Muscle layer of colon (tissue), 2 donors: ENCODE results near the gene TNFSF11.

Source experiments
- H3K27ac ChIP-seq: one replicate; pipeline ENCODE4 v1.7.0; 2013; ENCODE audit warnings: low read depth, mild to moderate bottlenecking, low read length, moderate library complexity
- H3K27me3 ChIP-seq, 2 donors: one replicate each; pipeline ENCODE4 v1.7.0; 2013; ENCODE audit warnings: low read length in 2 of 2, mild to moderate bottlenecking in 2 of 2; ENCODE audit not compliant: insufficient read depth in 2 of 2, control insufficient read depth in 1 of 2
- H3K36me3 ChIP-seq: one replicate; pipeline ENCODE4 v1.7.0; 2013; ENCODE audit warnings: mild to moderate bottlenecking, low read length; ENCODE audit not compliant: insufficient read depth
- H3K4me1 ChIP-seq: one replicate; pipeline ENCODE4 v1.7.0; 2013; ENCODE audit warnings: mild to moderate bottlenecking, low read length; ENCODE audit not compliant: insufficient read depth
- H3K4me3 ChIP-seq, 2 donors: one replicate each; pipeline ENCODE4 v1.7.0; 2013; ENCODE audit warnings: low read length in 2 of 2, low read depth in 1 of 2, mild to moderate bottlenecking in 1 of 2, moderate library complexity in 1 of 2
- H3K9ac ChIP-seq: one replicate; pipeline ENCODE4 v1.7.0; 2013; ENCODE audit warnings: low read length
- H3K9me3 ChIP-seq: one replicate; pipeline ENCODE4 v1.7.0; 2013; ENCODE audit warnings: mild to moderate bottlenecking, low read length
- donor health status: abdominal sarcoma.
- donor health status: Adenocarcinoma of cecum.

The TNFSF11 gene

GRCh38 chr13:42614436-42615035, 40.6 kb downstream of the TNFSF11 start:
- Histone ChIP-seq H3K27me3 (no peaks in the 10 kb centered on the region), H3K36me3 (no peaks in the 10 kb centered on the region), H3K27ac (no peak overlapping the region), H3K4me3 (no peak overlapping the region), H3K9ac (no peak overlapping the region), H3K4me1 (no peaks in the 10 kb centered on the region), H3K9me3 (no peaks in the 10 kb centered on the region)

GRCh38 chr13:42615691-42616090, 41.7 kb downstream of the TNFSF11 start:
- H3K4me3 ChIP-seq: no peak overlapping the region
- H3K9me3 ChIP-seq: no peaks in the 10 kb centered on the region
- H3K27ac ChIP-seq: no peak overlapping the region
- no peaks in the 10 kb centered on the region for H3K4me1 ChIP-seq
- H3K9ac ChIP-seq: no peak overlapping the region
- H3K36me3 ChIP-seq: no peaks in the 10 kb centered on the region
- no peaks in the 10 kb centered on the region for H3K27me3 ChIP-seq

- Histone ChIP-seq H3K4me3 (no peak overlapping the region), H3K27ac (no peak overlapping the region), H3K9me3 (no peaks in the 10 kb centered on the region), H3K9ac (no peak overlapping the region), H3K4me1 (no peaks in the 10 kb centered on the region), H3K27me3 (no peaks in the 10 kb centered on the region), H3K36me3 (no peaks in the 10 kb centered on the region)
Observed at GRCh38 chr13:42617221-42617620, 43.3 kb downstream of the TNFSF11 start.

GRCh38 chr13:42623916-42624315, 50.0 kb downstream of the TNFSF11 start:
- H3K4me1 ChIP-seq: no peaks in the 10 kb centered on the region

GRCh38 chr13:42625611-42626010, 51.7 kb downstream of the TNFSF11 start:
- Histone ChIP-seq H3K9me3 (no peaks in the 10 kb centered on the region), H3K4me3 (no peak overlapping the region), H3K9ac (no peak overlapping the region), H3K27me3 (no peaks in the 10 kb centered on the region), H3K36me3 (no peaks in the 10 kb centered on the region), H3K27ac (no peak overlapping the region), H3K4me1 (no peaks in the 10 kb centered on the region)

More at GRCh38 chr13:42623916-42624315, 50.0 kb downstream of the TNFSF11 start:
- Histone ChIP-seq H3K27me3 (no peaks in the 10 kb centered on the region), H3K36me3 (no peaks in the 10 kb centered on the region), H3K9ac (no peak overlapping the region), H3K4me3 (no peak overlapping the region), H3K27ac (no peak overlapping the region), H3K9me3 (no peaks in the 10 kb centered on the region)

GRCh38 chr13:42626176-42626860, 52.4 kb downstream of the TNFSF11 start:
- Histone ChIP-seq H3K4me1 (no peaks in the 10 kb centered on the region), H3K9me3 (no peaks in the 10 kb centered on the region), H3K27ac (no peak overlapping the region), H3K27me3 (no peaks in the 10 kb centered on the region), H3K36me3 (no peaks in the 10 kb centered on the region), H3K9ac (no peak overlapping the region), H3K4me3 (no peak overlapping the region)

DNA sequence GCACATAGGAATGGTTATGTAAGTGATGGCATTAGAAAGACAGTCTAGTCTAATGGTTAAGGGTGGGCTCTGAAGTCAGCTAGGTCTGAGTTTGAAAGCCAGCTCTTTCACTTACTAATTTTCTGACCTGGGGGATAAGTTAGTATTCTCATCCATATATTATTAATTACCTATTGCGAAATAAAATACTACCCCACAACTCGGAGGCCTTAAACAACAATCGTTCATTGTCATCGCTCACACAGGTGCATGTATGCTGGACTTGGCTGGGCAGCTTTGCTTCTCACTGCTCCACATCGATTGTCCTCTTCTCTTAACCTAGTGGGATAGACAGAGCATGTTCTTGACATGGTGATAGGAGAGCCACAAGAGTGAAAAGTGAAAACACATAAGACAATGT, 54.7 kb downstream of the TNFSF11 start:
- no peak overlapping the region for H3K4me3 ChIP-seq
- no peak overlapping the region for H3K9ac ChIP-seq
- no peak overlapping the region for H3K27ac ChIP-seq

DNA sequence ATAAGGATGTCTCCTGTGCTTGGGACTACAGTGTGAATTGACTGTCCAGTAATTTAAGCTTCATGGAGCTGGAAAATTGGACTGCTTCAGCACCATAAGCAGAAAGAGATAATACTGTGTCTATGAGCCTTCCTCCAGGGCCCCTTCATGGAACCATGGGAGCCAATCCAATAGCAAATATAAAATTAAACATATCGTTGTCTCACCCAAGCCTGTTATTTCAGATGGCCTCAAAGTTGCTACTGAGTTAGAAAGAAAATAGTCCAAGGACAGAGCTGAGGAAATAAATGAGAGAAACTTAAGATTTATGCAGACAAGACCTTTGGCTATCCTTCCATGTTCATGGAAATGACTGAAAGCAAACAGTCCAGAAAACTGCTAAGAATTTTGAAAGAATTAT, 57.2 kb downstream of the TNFSF11 start:
- H3K27ac ChIP-seq: no peak overlapping the region
- no peak overlapping the region for H3K9ac ChIP-seq
- H3K4me1 ChIP-seq: no peaks in the 10 kb centered on the region
- no peaks in the 10 kb centered on the region for H3K9me3 ChIP-seq
- H3K36me3 ChIP-seq: no peaks in the 10 kb centered on the region
- H3K27me3 ChIP-seq: no peaks in the 10 kb centered on the region
- no peak overlapping the region for H3K4me3 ChIP-seq

More for the DNA sequence above, 54.7 kb downstream of the TNFSF11 start:
- no peaks in the 10 kb centered on the region for H3K36me3 ChIP-seq
- no peaks in the 10 kb centered on the region for H3K4me1 ChIP-seq
- no peaks in the 10 kb centered on the region for H3K27me3 ChIP-seq
- H3K9me3 ChIP-seq: no peaks in the 10 kb centered on the region

DNA sequence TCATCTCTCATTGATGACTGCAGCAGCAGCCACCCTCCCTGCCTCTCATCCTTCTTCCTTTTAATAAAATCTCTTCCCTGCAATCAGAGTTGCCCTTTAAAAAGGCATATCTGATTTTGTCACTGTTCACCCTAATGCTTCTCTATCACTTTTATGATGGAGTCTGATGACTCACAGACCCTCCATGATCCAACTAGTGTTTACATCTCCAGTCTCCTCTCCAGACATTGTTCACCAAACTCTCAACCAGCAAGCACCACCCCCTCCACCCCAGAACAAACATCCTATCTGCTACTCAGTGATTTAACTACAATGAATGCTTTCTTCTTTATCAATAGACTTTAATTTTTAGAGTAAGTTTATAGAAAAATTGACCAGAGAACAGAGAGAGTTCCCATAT, 59.5 kb downstream of the TNFSF11 start:
- H3K9me3 ChIP-seq: no peaks in the 10 kb centered on the region
- H3K36me3 ChIP-seq: no peaks in the 10 kb centered on the region
- no peaks in the 10 kb centered on the region for H3K27me3 ChIP-seq
- H3K4me3 ChIP-seq: no peak overlapping the region
- no peak overlapping the region for H3K27ac ChIP-seq
- H3K9ac ChIP-seq: no peak overlapping the region
- H3K4me1 ChIP-seq: no peaks in the 10 kb centered on the region

DNA sequence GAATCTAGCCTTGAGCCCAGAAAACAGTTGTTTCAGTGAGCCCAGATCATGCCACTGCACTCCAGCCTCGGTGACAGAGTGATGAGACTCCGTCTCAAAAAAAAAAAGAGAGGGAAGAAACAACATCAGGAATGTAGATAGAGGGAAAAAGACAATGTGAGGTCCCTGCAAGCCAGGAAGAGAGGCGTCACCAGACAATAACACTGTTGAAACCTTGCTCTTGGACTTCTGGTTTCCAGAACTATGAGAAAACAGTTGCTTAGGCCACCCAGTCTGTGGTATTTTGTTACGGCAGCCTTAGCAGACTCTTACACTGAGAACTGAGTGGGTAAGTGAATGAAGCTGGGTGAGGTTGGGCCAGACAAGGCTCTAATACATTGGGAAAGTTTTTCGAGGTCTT, 64.1 kb downstream of the TNFSF11 start:
- Histone ChIP-seq H3K4me3 (no peak overlapping the region), H3K9me3 (no peaks in the 10 kb centered on the region), H3K4me1 (no peaks in the 10 kb centered on the region), H3K27ac (no peak overlapping the region), H3K27me3 (no peaks in the 10 kb centered on the region), H3K36me3 (no peaks in the 10 kb centered on the region), H3K9ac (no peak overlapping the region)

DNA sequence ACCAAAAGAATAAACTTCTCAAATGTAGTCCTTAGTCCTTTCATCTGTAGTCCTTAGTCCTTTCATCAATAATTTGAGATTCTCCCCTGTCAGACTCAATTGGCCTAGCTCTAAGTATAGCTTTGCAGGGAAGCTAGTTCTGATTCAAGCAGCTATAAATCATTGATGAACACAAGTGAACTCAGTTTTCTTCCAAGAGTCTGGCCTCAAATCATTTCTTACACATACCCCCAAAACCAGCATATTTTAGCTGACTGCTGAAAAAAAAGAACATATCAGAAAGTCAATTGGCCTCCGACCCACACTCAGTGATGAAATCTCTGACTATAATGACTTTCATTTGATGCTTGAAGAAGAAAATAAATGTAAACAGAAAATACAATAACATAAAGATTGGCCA, 64.9 kb downstream of the TNFSF11 start:
- no peak overlapping the region for H3K4me3 ChIP-seq
- H3K9me3 ChIP-seq: no peaks in the 10 kb centered on the region
- no peaks in the 10 kb centered on the region for H3K36me3 ChIP-seq
- H3K27me3 ChIP-seq: no peaks in the 10 kb centered on the region
- no peaks in the 10 kb centered on the region for H3K4me1 ChIP-seq
- H3K27ac ChIP-seq: no peak overlapping the region
- no peak overlapping the region for H3K9ac ChIP-seq

GRCh38 chr13:42643076-42643475, 69.1 kb downstream of the TNFSF11 start:
- Histone ChIP-seq H3K9ac (no peak overlapping the region), H3K9me3 (no peaks in the 10 kb centered on the region), H3K27me3 (no peaks in the 10 kb centered on the region), H3K27ac (no peak overlapping the region), H3K4me1 (no peaks in the 10 kb centered on the region), H3K36me3 (no peaks in the 10 kb centered on the region), H3K4me3 (no peak overlapping the region)
